NCI-H187 treated with DMSO at 0.1 percent for 48 hours (cell line): Measurements from ENCODE around the gene MB.
"Not testable (repeated sequence)": the region's sequence is repeated elsewhere in the genome, so short reads cannot be mapped to it uniquely, and the experiment has no call there.

ENCODE experiments used
- DNase-seq: peaks from one replicate; lab custom pipeline; 2025; lab: John Stamatoyannopoulos, UW

MB gene

DNA sequence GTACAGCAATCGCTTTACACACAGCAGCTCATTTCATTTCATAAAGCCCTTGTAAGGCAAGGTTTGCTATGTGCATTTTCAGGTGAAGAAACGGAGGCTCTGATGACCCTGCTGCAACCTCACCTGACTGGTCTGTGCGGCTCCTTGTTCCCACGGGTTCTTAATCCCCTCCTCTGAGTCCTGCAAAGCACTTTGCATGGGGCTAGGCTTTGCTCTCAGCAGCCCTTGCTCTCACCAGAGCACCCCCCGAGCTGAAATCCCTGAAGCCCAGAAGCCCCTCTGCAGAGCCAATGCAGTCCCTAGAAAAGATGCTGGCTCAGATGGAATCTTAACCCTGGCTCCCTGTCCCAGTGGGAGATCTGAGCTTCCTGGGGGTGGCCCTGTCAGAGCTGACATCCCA is 20.1 kb upstream of the MB start:
- DNase-seq = no peak

DNA sequence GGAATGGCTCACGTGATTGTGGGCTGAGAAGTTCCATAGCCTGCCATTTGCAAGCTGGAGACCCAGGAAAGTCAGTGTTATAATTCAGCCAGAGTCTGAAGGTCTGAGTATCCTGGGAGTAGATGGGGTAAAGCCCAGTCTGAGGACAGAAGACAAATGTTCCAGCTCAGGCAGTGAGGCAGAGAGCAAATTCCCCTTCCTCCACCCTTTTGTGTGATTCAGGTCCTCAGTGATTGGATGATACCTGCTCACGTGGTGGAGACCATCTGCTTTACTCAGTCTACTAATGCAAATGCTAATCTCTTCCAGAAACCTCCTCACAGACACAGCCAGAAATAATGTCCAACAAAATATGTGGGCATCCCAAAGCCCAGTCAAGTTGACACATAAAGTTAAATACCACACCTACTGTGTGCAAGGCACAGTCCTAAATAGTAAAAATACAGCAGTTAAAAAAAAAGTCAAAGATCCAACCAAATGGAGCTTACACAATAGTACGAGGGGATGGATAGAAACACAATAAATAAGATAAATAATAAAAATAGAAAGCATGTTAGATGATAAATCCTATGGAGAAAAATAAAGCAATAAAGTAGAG is 17.9 kb upstream of the MB start:
- no peak for DNase-seq

DNA sequence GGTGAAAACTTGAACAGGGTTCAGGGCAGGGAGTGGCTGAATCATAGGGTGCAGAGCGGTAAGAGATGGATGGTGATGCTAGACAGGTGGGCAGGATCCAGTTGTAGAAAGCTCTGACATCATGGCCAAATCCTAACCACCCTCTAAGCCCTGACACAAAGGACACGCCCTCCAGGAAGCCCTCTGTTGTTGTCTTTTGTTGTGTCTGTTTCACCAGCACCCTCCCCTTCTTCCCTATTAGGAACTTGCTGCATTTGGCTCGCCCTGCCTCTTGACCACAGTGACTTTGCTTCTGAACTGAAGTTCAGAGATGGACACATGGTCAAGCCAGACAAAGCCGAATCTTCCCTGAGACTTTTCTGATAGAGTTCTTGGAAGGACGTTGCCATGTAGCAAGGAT is 16.9 kb upstream of the MB start:
- no peak for DNase-seq

DNA sequence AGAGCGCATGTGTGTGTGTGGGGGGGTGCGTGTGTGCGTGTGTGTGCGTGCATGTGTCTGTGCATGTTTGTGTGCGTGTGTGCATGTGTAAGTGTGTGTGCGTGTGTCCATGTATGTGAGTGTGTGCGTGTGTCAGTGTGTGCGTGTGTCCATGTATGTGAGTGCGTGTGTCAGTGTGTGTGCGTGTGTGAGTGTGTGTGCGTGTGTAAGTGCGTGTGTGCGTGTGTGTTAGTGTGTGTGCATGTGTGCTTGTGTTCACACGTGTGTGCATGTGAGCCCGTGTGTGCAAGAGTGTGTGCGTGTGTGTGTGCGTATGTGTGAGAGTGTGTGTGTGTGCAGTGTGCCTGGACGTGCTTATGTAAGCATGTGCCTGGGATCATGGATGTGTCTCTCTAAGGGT is 16.4 kb upstream of the MB start:
- DNase-seq = no peak

DNA sequence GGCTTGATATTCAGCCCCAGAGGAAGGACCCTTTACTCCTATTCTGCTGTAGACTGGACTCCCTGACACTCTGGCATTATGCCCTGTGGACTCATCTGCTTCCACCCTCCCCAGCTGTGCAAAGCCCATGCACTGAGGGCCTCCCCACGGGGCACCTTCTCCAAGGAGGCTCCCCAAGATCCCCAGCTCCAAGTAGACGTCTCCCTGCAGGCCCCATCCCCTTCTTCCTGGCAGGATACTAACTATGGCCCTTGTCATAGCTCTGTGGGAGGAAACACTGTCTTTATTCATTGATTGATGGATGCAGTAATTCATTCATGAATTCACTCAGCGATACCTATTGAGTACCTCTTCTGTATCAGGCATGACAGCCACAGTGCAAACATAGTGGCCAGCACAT is 15.8 kb upstream of the MB start:
- DNase-seq = no peak

DNA sequence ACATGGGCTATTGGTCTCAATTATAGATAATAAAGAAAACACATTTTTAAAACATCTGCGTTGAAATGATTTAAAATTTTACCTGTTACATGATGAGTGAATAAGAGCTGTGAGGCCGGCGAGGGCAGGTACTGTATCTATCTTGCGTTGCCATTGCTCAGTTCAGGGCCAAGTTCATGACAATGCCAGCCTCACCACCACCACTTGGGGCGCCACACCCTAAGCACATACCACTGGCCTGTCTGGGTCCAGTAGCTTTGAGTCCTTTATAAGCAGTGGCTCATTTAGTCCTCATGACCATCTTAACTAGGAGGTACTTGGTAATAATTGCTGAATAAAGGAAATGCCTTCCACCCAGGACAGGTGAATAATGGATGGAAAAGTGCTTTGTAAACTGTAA is 14.5 kb upstream of the MB start:
- DNase-seq = no peak

DNA sequence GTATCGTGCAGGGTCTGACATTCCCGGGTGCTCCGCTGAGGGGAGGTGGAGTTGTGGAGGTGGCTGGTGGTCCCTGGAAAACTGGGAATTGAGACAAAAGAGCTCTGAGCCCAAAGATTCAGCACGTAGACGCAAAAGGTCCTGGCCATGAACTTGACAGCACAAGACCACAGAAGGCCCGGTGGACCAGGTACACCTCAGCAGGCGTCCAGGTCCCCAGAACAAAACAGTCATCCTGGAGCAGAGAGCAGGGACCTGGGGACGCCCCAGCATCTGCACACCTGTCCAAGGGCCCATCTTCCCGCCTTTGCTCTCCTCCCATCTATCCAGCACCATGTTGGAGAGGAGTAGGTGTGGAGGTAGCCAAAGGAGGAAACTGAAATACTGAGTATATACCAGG is 13.8 kb upstream of the MB start:
- DNase-seq = no peak

DNA sequence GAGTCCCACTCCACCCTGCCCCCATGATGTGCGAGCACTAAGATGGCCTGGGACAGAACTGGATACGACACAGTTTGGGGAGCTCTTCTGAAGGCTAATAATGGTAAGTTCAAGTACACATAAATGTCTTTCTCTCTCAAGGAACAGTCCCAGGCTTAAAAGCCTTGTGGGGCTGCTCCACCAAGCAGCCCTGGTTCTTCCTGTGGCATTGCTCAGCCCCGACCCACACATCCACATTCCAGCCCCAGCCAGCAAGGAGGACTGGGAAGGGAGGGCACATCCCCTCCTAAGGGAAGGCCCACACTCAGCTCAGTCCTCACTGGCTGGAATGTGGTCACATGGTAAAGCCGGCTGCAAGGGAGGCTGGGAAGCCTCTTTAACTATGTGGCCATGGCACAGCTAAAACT is 13.3 kb upstream of the MB start:
- no peak for DNase-seq

DNA sequence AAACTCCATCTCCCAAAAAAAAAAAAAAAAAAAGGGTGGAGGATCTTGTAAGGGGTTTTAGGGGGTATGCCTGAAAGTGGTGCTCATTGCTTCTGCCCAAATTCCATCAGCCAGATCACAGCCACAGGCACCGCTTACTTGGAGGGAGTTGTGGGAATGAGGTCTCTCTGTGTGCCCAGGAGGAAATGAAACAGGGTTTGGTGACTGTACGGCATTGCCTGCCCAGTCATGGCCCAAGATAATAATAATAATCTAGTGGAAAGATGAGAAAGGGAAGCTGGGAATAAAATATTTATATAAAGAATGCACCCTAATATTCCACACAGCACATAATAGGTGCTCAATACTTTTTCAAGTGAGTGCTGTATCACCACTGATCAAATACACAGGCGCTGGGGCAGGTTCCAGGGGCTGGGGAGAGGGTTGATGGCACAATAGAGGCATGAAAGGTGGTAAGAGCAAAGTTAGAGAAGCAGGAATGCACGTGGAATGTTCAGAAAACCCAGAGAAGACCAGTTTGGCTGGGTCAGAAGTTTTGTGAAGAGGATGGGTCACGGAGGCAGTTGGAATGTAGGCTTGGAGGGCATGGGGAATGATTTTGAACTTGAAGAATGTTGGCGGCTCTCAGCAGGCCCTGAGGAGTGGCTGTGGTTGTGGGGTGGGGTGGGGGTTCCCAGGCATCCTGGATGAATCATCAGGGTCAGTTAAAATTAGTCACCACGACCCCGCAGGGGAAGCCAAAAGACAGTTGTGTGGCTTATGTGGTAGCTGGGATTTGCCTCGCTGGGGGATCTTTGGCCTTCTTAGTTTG is 12.5 kb upstream of the MB start:
- DNase-seq = no peak

DNA sequence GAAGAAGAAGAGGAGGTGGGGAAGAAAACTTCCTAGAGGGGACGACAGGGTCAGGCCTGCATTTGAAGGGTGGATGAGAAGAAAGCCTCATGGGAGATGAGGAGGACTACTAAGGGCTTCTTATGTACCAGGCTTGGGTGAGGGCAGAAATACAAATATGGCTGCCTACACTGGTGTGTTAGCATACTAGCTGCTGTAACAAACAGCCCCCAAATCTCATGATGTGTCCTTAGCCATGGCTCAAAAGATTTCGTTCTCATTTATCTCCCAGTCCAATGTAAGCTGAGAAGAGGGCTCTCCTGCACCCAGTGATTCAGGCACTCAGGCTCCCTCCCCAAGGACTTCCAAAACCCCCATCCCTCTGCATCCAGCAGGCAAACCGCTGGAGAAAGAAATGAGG is 11.6 kb upstream of the MB start:
- no peak for DNase-seq

DNA sequence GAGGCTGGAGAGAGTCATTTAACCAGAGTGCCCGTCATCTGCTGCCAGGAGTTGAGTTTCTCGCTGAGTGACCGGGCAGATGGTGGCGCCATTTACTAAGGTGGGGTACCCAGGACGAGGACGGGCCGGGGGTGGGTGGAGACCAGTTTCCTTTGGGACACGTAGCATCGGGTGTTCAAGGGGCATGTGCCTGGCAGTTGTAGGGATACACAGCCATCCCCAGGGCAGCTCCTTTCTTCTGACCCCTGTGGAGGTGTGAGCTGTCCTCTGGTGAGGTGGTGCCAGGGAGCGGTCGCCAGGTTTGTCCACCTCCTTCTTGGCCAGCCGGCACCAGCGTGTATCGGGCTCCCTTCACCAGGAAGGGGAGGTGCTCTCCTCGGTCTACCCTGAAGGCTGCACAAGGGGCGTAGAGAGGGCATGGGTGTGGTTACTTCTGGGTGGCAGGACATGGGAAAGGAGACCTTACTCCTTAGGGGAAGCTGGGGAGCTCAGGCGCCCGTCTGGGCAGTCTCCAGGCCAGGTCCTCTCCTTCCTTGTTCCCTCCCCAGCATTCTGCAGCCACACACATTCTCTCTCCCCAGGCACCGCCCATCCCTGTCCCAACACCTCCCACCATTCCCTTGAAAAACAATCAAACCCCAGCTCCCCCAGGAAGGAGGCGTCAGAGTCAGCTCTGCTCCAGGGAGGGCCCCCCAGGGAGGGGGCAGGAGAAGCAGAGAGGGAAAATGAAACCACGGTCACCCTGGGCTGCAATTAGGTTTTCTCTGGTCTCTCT is 10.3 kb upstream of the MB start:
- no peak for DNase-seq

DNA sequence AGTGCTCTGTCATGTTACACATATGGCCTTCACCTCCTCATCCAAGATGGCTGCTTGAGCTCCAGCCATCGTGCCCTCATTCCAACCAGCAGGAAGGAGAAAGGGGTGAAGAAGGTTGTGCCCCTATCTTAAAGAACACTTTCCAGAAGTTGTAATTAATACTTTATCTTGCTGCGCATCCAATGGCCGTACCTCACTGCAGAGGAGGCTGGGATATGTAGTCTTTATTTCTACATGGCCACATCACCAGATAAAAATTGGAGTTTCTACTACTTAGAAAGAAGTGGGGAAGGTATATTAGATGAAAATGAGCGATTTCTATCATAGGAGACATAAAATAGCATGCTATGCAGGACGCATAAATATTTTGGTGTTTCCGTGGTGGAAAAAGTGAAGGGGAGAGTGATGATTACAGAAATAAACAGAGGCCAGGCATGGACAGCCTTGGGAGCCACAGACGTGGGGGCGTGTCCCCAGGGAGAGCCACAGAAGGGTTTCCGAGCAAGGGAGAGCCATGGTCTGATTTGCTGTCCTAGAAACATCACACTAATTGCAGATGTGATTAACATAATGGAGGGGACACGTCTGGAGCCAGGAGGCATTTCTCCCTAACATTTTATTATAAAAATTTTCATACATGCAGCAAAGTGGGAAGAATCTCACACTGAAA is 8.8 kb upstream of the MB start:
- DNase-seq = no peak

DNA sequence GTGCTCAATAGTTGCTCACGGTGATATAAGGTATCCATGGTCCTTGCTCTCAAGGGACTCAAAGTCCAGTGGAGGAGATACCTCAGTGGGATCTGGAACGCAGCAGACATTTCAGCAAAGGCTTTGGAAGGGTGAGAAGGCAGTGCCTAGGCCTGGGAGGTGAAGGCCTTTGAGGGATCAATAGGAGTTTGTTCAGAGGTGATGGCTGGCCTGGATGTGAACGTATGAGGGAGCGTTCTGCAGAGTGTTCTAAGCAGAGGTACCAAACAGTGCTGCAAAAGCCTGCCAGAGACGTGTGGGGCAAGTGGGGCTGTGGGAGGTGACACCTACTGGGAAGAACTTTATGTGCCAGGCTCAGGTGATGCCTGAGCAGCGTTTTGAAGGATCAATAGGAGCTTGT is 7.4 kb upstream of the MB start:
- no peak for DNase-seq

DNA sequence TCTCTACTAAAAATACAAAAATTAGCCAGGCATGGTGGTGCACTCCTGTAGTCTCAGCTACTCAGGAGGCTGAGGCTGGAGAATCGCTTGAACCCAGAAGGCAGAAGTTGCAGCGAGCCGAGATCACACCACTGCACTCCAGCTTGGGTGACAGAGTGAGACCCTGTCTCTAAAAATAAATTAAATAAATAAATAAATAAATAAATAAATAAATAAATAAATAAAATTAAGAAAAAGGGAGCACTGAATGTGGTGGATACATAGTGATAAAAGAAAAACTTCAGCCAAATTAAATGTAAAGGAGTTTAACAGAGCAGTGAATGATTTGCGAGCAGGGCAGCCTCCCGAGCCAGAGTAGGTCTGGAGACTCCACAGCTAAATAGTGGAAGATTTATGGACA is 6.8 kb upstream of the MB start:
- not testable (repeated sequence) for DNase-seq

DNA sequence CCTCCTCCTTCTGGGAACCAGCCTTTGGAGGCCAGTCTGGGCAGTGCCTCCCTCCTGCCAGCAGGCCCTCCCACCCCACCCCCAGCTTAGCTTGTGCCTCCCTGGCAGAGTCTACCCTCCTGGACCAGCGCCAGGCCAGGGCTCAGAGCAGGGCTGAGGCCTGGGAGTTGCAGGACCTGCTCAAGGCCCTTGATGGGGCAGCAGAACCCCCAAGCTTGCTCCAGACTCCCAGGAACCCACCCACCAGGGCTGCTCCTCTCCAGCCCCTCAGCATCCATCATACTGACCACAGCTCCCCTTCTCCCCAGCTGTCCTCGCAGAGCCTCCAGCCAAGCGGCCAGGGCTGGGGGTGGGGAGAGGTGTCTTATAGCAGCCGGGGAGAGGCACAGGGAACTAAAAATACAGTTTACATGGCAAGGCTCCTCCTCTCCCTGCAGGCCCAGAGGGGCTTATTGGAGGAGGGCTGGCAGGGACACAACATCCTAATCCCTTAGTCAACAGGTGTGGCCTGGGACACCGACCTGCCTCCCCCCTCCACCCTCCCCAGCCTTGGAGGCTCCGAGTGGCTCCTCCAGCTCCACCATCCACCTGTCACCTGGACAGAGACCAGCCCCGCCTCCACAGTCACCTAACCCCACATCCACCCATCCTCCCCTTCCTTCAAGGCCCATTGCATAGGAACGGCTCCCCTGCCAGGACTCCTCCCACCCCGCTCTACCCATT is 5.2 kb upstream of the MB start:
- peak; percentile 20 for DNase-seq

DNA sequence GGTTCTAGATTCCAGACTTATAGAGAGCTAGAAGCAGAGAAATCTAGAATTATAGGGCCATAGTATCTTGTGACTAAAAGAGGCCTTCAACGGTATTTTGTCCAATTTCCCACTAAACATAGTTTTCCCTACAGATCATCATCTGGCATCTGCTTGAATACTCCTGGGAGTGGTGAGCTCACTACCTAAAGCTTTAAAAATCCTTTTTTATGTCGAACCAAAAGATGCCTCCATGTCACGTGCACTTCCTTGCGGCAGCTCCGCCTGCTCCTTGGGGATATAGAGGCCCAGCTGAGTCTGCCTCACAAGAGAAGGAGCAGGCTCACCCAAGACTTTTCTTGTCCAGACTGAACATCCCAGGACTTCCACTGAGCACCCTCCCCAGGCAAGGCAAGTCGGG is 4.3 kb upstream of the MB start:
- DNase-seq = no peak

DNA sequence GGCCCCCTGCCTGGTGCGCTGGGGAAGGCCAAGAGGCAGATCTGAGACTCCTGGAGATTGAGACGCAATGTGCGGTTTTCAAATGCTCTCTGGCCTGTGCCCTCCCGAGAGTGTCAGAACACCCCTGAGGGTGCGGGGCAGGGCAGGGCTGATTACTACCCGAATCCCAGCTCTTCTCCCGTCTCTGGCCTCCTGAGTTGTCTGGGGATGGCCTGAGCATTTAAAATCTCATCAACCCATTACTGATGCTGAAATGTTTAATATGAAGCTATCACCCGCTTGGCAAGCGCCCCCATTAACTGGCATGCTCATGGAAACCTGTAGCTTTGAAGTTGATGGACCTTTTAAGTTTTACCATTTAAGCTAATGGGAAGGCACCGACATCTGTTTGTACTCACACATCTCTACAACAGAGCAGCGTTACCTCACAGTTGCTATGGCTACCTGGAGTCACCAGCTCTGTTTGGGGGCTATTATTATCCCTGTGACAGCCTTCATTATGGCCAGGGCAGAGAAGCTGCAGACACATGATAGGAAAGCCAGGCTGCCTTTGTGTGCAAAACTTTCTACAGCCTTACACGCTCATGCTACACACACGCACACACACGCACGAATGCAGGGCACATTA is 3.6 kb upstream of the MB start:
- no peak for DNase-seq

DNA sequence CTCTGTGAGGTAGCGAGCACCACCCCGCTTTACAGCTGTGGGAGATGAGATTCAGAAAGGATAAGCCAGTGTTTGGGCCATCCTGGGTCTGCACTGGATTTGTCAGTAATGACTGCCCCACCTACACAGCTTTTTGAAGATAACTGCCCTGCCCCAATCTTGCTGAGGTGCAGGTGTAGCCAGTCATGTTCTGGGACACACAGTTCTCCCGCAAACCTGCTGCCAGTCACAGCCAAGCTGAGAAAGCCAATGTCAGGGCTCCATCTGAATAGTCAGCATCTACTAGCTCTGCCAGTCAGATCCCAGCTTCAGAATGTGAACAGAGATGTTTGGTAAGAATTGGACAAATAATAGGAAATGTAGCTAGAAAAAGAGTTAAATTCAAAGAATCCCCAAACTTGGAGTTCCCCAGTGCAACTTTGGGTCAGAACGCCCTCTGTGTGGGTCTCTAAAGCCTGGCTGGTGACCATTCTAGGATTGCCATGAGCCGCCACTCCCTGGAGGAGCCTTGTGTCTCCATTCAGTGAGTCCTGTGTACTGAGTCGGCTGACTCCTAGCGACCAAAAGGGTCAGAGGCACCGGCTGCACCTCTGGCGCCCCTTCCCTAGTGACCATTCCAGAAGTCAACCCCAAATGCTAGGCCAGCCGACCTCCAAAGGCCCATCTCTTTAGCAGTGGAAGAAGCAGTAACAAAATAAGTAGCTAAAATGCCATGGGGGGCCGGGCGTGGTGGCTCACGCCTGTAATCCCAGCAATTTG is 2.4 kb upstream of the MB start:
- DNase-seq = no peak

DNA sequence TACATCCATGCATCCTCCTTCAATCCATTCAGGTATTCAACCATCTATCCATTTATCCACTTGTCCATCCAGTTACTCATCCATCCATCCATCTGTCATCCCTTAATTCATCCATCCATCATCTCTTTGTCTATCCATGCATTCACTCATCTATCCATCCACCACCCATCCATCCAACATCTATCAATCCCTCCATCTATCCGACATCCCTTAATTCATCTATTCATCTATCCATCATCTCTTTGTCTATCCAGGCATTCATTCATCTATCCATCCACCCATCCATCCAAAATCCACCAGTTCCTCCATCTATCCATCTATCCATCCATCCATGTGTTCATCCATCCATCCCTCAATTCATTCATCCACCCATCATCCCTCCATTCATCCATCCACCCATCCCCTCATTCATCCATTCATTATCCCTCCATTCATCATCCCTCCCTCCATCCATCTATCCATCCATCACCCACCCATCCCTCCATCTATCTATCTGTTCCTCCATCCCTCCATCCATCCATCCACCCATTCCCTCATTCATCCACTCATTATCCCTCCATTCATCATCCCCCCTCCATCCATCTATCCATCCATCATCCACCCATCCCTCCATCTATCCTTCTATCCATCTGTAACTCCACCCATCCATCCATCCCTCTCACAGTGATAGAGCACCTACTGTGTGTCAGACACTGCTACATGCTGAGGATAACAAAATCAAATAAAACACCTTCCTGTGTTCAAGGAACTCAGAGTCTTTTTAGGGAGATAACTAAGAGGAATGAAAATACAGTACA is 1.5 kb upstream of the MB start:
- DNase-seq = no peak

DNA sequence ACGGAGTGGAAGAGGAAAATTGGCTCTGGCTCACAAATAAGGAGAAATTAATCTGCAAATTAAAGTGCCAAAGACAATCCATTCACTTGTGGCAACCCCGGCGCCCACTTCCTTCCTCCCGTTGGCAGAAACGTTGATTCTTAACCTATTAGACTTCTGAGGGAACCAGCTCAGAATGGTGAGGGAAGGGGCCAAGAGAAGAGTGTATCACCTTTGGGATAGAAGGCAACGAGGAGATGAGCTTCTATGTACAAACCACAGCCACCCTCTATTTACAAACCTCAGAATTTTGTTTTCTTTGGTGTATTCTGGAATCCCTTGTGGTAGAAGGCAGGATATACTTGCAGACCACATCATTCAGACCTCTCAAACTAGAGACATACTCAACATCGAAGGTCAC is 1.1 kb downstream of the MB start:
- DNase-seq = no peak
